ENCODE results near the gene CLEC3B.
"Not testable (repeated sequence)": the region's sequence is repeated elsewhere in the genome, so short reads cannot be mapped to it uniquely, and the experiment has no call there.

CLEC3B gene

GRCh38 chr3:45037720-45038455, 11.8 kb downstream of the CLEC3B start:
- DNase-seq, result peak; percentile 94

GRCh38 chr3:45041666-45042065, 15.6 kb downstream of the CLEC3B start:
- DNase-seq, result no peak

- DNase-seq, result no peak
Observed at GRCh38 chr3:45042162-45042561, 16.1 kb downstream of the CLEC3B start.

DNA sequence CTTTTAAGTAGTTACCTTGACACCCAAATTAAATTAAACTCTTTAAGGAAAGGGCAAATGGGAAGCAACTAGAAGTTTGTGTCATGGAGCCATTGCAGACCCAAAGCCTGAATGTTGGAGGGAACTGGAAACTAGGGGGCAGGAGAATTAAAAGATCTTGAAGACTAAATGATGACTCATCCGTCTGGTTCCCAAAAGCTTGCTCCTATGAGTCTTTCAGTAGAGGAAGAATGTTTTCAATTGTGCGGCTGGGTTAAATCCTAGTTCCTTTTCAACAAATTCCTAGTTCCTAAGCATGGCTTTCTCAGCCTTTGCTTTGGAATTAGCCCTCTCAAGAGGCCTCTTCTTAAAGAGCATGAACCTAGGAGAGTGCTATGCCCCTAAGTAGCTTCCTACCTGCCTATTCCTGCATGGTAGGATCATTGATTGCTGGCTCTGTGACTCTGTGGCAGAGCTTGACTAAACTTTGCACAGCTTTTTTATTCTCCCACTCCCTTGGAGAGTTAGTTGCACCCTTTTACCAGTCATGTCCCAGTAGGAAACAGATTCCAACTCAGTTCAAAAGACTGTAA, 17.7 kb downstream of the CLEC3B start:
- DNase-seq, result peak; percentile 93

GRCh38 chr3:45048244-45048643, 22.1 kb downstream of the CLEC3B start:
- DNase-seq, result no peak

- no peak for DNase-seq
Observed at GRCh38 chr3:45049807-45050206, 23.7 kb downstream of the CLEC3B start.

DNA sequence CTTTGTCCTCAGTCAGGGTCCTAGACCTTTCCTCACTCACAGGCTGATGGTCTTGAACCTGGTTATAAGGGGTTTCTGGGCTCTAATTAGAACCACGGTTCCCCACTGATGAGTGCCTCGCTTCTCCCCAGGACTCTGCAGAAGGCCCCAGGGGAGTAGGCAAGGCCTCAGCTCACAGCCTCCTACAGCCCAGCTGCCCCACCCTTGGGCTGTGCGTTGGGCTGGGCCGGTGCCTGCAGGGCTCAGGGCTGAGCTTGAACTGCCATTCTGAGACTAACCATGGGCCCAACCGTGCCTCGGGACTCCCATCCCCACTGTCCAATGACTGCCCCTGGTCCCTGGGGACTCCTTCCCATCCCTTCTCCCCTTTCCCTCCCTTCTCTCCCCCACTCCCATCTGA, 25.6 kb downstream of the CLEC3B start:
- no peak for DNase-seq

GRCh38 chr3:45053805-45054195, 27.7 kb downstream of the CLEC3B start:
- DNase-seq, result not testable (repeated sequence)

DNA sequence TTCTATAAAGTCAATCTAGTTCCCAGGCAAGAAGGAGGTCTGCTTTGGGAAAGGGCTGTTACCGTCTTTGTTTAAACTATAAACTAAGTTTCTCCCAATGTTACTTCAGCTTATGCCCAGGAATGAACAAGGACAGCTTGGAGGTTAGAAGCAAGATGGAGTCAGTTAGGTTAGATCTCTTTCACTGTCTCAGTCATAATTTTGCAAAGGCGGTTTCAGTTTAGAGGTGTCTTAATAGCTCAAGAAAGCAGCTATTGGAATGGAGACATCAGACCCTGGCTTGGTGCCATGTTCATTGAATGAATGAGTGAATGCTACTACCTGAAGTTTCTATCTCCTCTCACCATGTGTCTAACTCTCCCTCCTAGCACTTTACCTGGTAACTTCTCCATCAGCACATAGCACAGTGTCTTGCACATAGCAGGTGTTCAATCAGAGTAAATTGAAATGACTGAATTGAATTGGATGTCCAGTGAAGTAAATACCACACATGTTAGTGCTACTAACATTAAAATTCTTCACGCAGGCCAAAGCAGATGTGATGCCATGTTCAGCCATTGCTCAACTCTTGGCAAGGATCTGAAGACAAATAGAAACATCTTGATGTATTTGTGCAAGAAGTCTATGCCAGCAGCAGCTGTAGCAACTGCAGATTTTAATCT, 28.2 kb downstream of the CLEC3B start:
- DNase-seq, result peak; percentile 87

DNA sequence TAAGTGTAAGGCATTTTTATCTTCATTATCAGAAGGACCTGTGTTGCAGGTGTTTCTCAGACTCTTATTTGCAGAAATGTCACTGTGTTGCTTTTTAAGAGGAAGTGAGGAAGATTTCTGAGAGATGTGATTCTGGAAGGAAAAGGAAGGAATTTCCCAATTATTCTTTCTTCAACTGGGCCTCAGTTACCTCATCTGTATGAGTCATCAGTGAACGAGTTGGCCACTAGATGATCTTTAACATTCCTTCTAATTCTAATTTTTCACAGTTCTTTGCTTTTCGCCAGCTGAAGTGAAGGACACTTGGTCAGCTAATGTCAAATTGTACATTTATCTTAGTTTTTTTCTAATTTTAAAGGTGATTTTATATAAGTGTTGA, 28.9 kb downstream of the CLEC3B start:
- DNase-seq, result peak; percentile 91

DNA sequence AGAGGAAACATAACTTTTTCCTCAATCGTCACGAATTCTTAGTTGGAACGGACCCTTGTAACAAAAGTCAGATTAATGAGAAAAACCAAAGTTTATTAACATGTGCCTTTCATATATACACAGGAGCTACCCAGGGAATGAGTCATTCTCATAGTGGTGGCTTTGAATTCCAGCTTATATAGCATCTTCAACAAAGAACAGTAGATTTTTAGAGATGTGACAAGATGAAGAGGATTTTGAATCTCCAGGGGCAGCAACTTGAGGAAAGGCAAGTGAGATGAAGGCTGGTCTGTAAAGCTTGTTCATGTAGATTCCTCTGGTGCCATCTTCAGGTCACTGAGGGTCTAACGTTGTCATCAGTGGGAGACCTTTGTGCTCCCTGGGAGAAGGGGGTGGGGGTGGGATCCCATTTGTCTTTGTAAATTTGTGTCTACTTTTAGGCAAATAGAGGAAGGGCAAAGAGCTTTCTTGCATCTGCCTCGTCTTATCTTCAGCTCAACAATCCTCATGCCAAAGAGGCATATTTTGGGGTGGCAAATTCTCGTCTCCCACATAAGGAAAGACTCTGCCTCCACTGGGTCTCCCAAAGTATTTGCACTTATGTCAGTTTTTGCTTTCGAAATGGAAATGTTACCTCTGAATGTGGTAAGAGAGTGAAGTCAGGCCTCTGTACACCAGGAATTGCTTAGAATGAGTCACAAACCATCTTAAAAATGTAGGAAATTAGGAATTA, 29.5 kb downstream of the CLEC3B start:
- DNase-seq, result peak; percentile 84

DNA sequence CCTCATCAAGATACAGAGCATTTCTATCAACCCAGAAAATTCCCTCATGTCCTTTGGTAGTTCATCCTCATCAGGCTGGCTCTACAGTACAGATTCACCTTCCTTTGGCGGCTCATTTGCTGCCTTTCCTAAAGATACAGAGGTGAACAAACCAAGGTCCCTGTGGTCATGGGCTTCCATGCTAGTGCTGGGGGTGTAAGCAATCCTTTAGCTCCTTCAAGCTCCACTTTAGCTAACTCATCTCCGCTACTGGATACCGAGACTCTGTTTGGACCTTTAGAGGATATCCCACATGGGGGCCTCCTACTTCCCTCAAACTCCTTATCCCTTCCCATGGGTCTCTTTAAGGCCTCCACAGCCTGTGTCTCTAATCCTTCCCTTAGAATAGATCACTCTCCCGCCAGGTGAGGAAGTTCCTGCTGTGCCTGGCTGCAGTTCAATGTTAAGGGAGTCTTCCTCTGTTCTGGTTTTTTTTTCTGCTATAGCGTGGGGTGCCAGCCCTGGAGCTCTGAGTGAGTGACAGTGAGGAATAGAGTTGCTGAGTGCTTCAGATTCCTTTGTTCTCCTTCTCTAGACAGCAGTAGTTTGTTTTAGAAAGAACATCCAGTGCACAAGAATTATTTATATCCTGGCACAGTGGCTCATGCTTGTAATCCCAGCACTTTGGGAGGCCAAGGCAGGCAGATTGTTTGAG, 30.7 kb downstream of the CLEC3B start:
- DNase-seq, result no peak

DNA sequence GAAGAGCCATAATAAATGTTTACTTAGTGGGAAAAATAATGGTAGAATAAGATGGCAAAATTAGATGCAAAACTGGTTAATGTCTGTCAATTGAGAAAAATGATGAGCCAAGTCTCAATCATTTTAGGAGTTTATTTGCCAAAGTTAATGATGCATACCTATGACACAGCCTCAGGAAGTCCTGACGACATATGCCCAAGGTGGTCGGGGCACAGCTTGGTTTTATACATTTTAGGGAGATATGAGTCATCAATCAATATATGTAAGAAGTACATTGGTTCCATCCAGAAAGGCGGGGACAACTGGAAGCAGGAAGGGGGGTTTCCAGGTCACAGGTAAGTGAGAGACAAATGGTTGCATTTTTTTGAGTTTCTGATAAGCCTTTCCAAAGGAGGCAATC, 31.5 kb downstream of the CLEC3B start:
- DNase-seq, result no peak

DNA sequence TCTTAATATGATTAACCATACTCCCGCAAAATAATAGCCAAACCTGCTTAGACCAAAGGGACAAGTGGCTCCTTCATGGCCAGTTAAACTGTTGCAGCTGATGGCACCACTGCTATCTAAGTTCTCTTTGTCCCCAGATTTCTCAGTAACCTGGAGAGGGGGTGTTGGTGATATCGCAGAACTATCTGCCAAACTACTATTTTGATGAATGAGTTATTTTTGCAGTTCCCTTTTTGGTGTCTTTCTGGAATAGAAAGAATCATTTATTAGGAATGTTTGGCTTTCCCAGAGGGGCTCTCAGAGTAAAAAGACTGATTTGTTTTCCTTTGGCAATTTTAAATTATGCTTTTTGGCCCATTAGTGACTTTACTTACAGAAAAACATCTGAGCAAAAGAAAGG, 33.0 kb downstream of the CLEC3B start:
- no peak for DNase-seq

GRCh38 chr3:45060165-45060892, 34.2 kb downstream of the CLEC3B start:
- no peak for DNase-seq

DNA sequence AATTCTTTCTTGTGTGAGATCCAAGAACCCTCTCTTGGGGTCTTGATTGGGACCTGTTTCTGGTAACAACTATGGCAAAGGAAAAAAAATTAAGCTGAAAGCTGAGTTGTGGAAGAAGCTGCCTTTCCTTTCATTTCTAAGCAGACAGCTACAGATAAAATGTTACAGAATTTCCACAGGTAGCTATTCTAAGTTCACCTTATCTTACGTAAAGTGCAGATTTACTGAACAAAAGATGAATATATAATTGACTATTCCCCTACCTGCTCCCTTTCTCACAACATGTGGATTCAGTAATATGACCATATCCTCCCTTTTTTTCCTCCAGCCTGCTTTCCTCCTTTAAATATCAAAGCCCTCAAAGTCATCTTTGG, 36.6 kb downstream of the CLEC3B start:
- no peak for DNase-seq

GRCh38 chr3:45064512-45065372, 38.6 kb downstream of the CLEC3B start:
- peak; percentile 97 for DNase-seq

- no peak for DNase-seq
Observed at GRCh38 chr3:45065373-45065720, 39.2 kb downstream of the CLEC3B start.

- peak; percentile 38 for DNase-seq
Observed at GRCh38 chr3:45066109-45066801, 40.2 kb downstream of the CLEC3B start.

GRCh38 chr3:45067486-45067885, 41.4 kb downstream of the CLEC3B start:
- no peak for DNase-seq

DNA sequence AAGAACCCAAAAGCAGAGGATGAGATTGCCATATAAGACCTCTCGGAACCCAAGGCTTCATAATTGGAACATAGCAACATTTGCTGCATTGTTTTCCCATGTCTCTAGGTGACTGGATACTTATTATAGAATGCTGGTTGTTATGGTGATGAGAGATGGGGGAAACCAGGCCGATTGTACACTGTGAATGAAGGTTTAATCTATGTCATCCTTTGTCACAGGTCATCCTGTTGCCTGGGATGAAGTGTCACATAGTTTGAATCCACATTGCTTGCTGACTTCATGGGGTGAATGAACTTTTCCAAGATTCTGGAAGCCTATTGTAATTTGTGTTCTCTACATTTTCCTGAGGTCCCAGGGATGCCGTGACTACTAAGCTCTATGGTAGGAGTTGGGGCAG, 41.8 kb downstream of the CLEC3B start:
- no peak for DNase-seq
